Endothelial cell of umbilical vein (primary cell): ENCODE measurements around the gene TSBP1. TPM values are rescaled to one million over a fixed set of nuclear protein-coding genes. Genes with fewer than 3 reads are reported as not detected.

Experiments used
- BruUV-seq: library from RNA; stranded (reverse); fragments of 400-500 nt; replicated peaks from 2 replicates; lab custom pipeline; 2021; lab: Mats Ljungman, UMichigan
- CTCF ChIA-PET: fragments of 300-600, 350-600 bp; sonication (Branson Sonifier 250); formaldehyde crosslinking; loops from one replicate; lab custom pipeline; 2021; ENCODE audit warnings: antibody characterized with exemption, inconsistent platforms; lab: Charles Lee
- POLR2A ChIA-PET: fragments of 300-600, 350-600 bp; sonication (Branson Sonifier 250); formaldehyde crosslinking; loops from one replicate; lab custom pipeline; 2021; ENCODE audit warnings: antibody characterized with exemption, inconsistent platforms; lab: Charles Lee
- DNase-seq: peaks from one replicate; pipeline ENCODE4 v3.0.0-alpha.2; 2011; ENCODE audit warnings: low read depth, low spot score
- FAIRE-seq: peaks from 2 replicates; lab custom pipeline; 2011; peaks lifted over from hg19 to GRCh38; lab: Jason Lieb, UNC
- H2AFZ ChIP-seq: 2 replicates; pipeline ENCODE4 v1.6.0; 2012; ENCODE audit warnings: low read depth, low read length, control low read depth, inconsistent platforms
- H3K27ac ChIP-seq: 2 replicates; pipeline ENCODE4 v1.5.1; 2011; ENCODE audit warnings: low read depth, mild to moderate bottlenecking, control low read depth, low read length, moderate library complexity; ENCODE audit not compliant: insufficient read depth
- H3K27me3 ChIP-seq, 2 experiments: 2 replicates each; pipeline versions ENCODE4 v1.6.0 to v1.6.1; 2011; ENCODE audit warnings: low read length in 2 of 2, mixed read lengths in 1 of 2; ENCODE audit not compliant: control insufficient read depth in 2 of 2, insufficient read depth in 2 of 2
- H3K36me3 ChIP-seq, 2 experiments: 2 replicates in 1 of 2; 3 replicates in 1 of 2; pipeline ENCODE4 v1.5.1; 2011; ENCODE audit warnings: low read length in 2 of 2, mild to moderate bottlenecking in 1 of 2, moderate library complexity in 1 of 2; ENCODE audit not compliant: control insufficient read depth in 2 of 2, insufficient read depth in 2 of 2; ENCODE audit errors: extremely low read depth in 1 of 2
- H3K4me1 ChIP-seq: 3 replicates; pipeline ENCODE4 v1.5.1; 2011; ENCODE audit warnings: mild to moderate bottlenecking, low read length; ENCODE audit not compliant: control insufficient read depth, insufficient read depth; ENCODE audit errors: extremely low read depth
- H3K4me2 ChIP-seq: 2 replicates; pipeline ENCODE4 v1.6.1; 2011; ENCODE audit warnings: low read length, control low read depth, mixed read lengths; ENCODE audit not compliant: insufficient read depth
- H3K4me3 ChIP-seq, 3 experiments: fragments of 200-600 bp in 1 of 3; sonication (generic), shearing (Covaris generic) in 1 of 3; replicated peaks in 1 of 3; 2 replicates each; pipeline ENCODE4 v1.5.1; 2011 to 2016; ENCODE audit warnings: control low read depth in 3 of 3, low read length in 3 of 3, mild to moderate bottlenecking in 2 of 3, inconsistent platforms in 1 of 3, low read depth in 1 of 3, moderate library complexity in 1 of 3; ENCODE audit not compliant: insufficient read depth in 1 of 3
- H3K79me2 ChIP-seq: 2 replicates; pipeline ENCODE4 v1.6.0; 2012; ENCODE audit warnings: low read length, inconsistent platforms; ENCODE audit not compliant: control insufficient read depth, insufficient read depth
- H3K9ac ChIP-seq: replicated peaks from 2 replicates; pipeline ENCODE3; 2011; ENCODE audit warnings: low read length, control low read depth; ENCODE audit not compliant: insufficient read depth; ENCODE audit errors: extremely low read depth
- H3K9me1 ChIP-seq: replicated peaks from 3 replicates; pipeline ENCODE4 v1.6.0; 2011; ENCODE audit warnings: mild to moderate bottlenecking, low read length; ENCODE audit not compliant: control insufficient read depth, insufficient read depth; ENCODE audit errors: extremely low read depth
- H3K9me3 ChIP-seq: replicated peaks from 2 replicates; pipeline ENCODE4 v1.5.1; 2012; ENCODE audit warnings: low read length, inconsistent platforms; ENCODE audit not compliant: control insufficient read depth, insufficient read depth
- H4K20me1 ChIP-seq: replicated peaks from 2 replicates; pipeline ENCODE3; 2011; ENCODE audit warnings: mild to moderate bottlenecking, low read length; ENCODE audit not compliant: control insufficient read depth, insufficient read depth; ENCODE audit errors: extremely low read depth
- CTCF ChIP-seq, 2 donors: IDR thresholded peaks; 1 replicate in 1 of 2; 2 replicates in 1 of 2; pipeline ENCODE4 v1.5.1; 2011; ENCODE audit warnings: low read length in 2 of 2, mild to moderate bottlenecking in 2 of 2, moderate library complexity in 2 of 2, control low read depth in 1 of 2, inconsistent platforms in 1 of 2, low read depth in 1 of 2; ENCODE audit not compliant: insufficient read depth in 1 of 2; ENCODE audit errors: extremely low read depth in 1 of 2
- GATA2 ChIP-seq: IDR thresholded peaks from 2 replicates; pipeline ENCODE4 v1.7.0; 2011; ENCODE audit warnings: low read depth, mild to moderate bottlenecking, moderate library complexity, mixed read lengths, low read length; ENCODE audit not compliant: insufficient read length, insufficient read depth
- POLR2A ChIP-seq: IDR thresholded peaks from 2 replicates; pipeline ENCODE4 v1.6.1; 2012; ENCODE audit warnings: low read depth, mild to moderate bottlenecking, control low read depth, low read length
- POLR2AphosphoS5 ChIP-seq: IDR thresholded peaks from 2 replicates; pipeline ENCODE4 v1.6.1; 2012; ENCODE audit warnings: low read depth, mild to moderate bottlenecking, control low read depth, low read length, moderate library complexity; ENCODE audit not compliant: insufficient read depth
- dilution Hi-C: fragments of 300-500 bp; cut with MboI; formaldehyde crosslinking; loops from one replicate; pipeline ENCODE4 v1.15.0; 2019; ENCODE audit warnings: low sequenced_read_pairs; ENCODE audit not compliant: extremely low pct_ligation_motif_present
- intact Hi-C: fragments of 100-400 bp; cut with micrococcal nuclease; formaldehyde crosslinking; loops from one replicate; pipeline ENCODE4 v1.10.0; 2022
- polyA plus RNA-seq, 4 experiments: library from polyadenylated mRNA; depleted of rRNA in 3 of 4; stranded (reverse) in 3 of 4; unstranded in 1 of 4; fragments of >200 nt; gene quantifications; 2 replicates each; pipeline versions ENCODE4 v1.2.1 to v1.2.3, GENCODE V29; 2011 to 2012; ENCODE audit warnings: missing spikeins in 1 of 4
- total RNA-seq: library from RNA; stranded (reverse); gene quantifications from 2 replicates; pipeline ENCODE4 v1.2.3, GENCODE V29; 2021

TSBP1 gene
- total and polyA plus RNA-seq, 2 donors (not counting 3 experiments of a cell fraction or from before 2014, with no cell fraction given), result not detected

GRCh38 chr6:32415521-32416019 lies 43.9 kb upstream of the TSBP1 start:
- TF ChIP-seq POLR2A, result no peak
- no peak for TF ChIP-seq GATA2
- peak; percentile 87 to 91 for TF ChIP-seq CTCF (IDR thresholded peaks at IDR 0.05; ENCODE audit: extremely low read depth in 1 of 2, insufficient read depth in 1 of 2, low read depth in 1 of 2, low read length in 2 of 2)
- TF ChIP-seq POLR2AphosphoS5, result no peak
- H3K4me2 ChIP-seq, result peak overlapping the region; percentile 89
- peak overlapping the region; percentile 61 for H3K9ac ChIP-seq
- FAIRE-seq, result peak; percentile 80
- H4K20me1 ChIP-seq, result no peaks in the 10 kb centered on the region
- dilution Hi-C loops (loop anchor here (25.0 kb wide), 1 partner anchor 153 kb away; no protein-coding TSS in a partner anchor), intact Hi-C loops (loop anchor here (1.0 to 10.0 kb wide), 4 partner anchors 285 to 453 kb away; no protein-coding TSS in a partner anchor)
- H3K36me3 ChIP-seq, result no peaks in the 10 kb centered on the region
- H3K79me2 ChIP-seq, result no peaks in the 10 kb centered on the region
- BruUV-seq, result TSS peak; percentile 72
- POLR2A ChIA-PET, result no interaction called here
- no peaks in the 10 kb centered on the region for H3K9me1 ChIP-seq
- H3K9me3 ChIP-seq, result no peaks in the 10 kb centered on the region
- peaks cover 8% of the 10 kb centered on the region for H3K4me1 ChIP-seq
- DNase-seq, result peak; percentile 68
- H2AFZ ChIP-seq, result peak overlapping the region; percentile 75
- peak overlapping the region; percentile 30 for H3K27ac ChIP-seq
- H3K27me3 ChIP-seq, result peaks cover 22 to 35% of the 10 kb centered on the region in 2 experiments
- H3K4me3 ChIP-seq, result peak overlapping the region in 1 of 3 experiments; percentile 56
- CTCF ChIA-PET, result interaction anchor here (0.8 to 5.3 kb wide), 11 partner anchors 9 to 453 kb away, joined by 3 to 51 read pairs (median 10); partner anchors contain the start of genes PSMB9 and TAP1
